ENCODE results near the gene EDN3. TPM values are rescaled to one million over a fixed set of nuclear protein-coding genes. Genes with fewer than 3 reads are reported as not detected.

Gene EDN3
- total RNA-seq, 1 donor: not detected

- no peak overlapping the region for H3K4me3 ChIP-seq (ENCODE audit: low read depth, low read length)
- TF ChIP-seq CTCF (IDR thresholded peaks at IDR 0.05; ENCODE audit: insufficient read depth, low read depth, low read length): no peak
- DNase-seq (ENCODE audit: low read depth): no peak
These were observed 23.3 kb downstream of the EDN3 start for GRCh38 chr20:59323731-59324130.

- no peak overlapping the region for H3K4me3 ChIP-seq (ENCODE audit: low read depth, low read length)
- no peak for TF ChIP-seq CTCF (IDR thresholded peaks at IDR 0.05; ENCODE audit: insufficient read depth, low read depth, low read length)
- DNase-seq (ENCODE audit: low read depth): no peak
These were observed 24.2 kb downstream of the EDN3 start for GRCh38 chr20:59324521-59325141.

- TF ChIP-seq CTCF (IDR thresholded peaks at IDR 0.05; ENCODE audit: insufficient read depth, low read depth, low read length): no peak
- no peak for DNase-seq (ENCODE audit: low read depth)
- H3K4me3 ChIP-seq (ENCODE audit: low read depth, low read length): no peak overlapping the region
These were observed 24.7 kb downstream of the EDN3 start for GRCh38 chr20:59325142-59325523.

GRCh38 chr20:59326188-59326587, 25.8 kb downstream of the EDN3 start:
- no peak for DNase-seq (ENCODE audit: low read depth)
- no peak overlapping the region for H3K4me3 ChIP-seq (ENCODE audit: low read depth, low read length)
- TF ChIP-seq CTCF (IDR thresholded peaks at IDR 0.05; ENCODE audit: insufficient read depth, low read depth, low read length): no peak

GRCh38 chr20:59328071-59328470, 27.7 kb downstream of the EDN3 start:
- TF ChIP-seq CTCF (IDR thresholded peaks at IDR 0.05; ENCODE audit: insufficient read depth, low read depth, low read length): no peak
- no peak for DNase-seq (ENCODE audit: low read depth)
- no peak overlapping the region for H3K4me3 ChIP-seq (ENCODE audit: low read depth, low read length)

- no peak for TF ChIP-seq CTCF (IDR thresholded peaks at IDR 0.05; ENCODE audit: insufficient read depth, low read depth, low read length)
- H3K4me3 ChIP-seq (ENCODE audit: low read depth, low read length): no peak overlapping the region
- no peak for DNase-seq (ENCODE audit: low read depth)
These were observed 31.4 kb downstream of the EDN3 start for GRCh38 chr20:59331721-59332329.
